B cell (primary cell): ENCODE data around the gene ZNF79. TPM values are rescaled to one million over a fixed set of nuclear protein-coding genes. Genes with fewer than 3 reads are reported as not detected.

ENCODE experiments used
- ATAC-seq: fragments of 200-7000 bp; cut with Tn5 transposase; one replicate; pipeline ENCODE4 v1.10.0; 2021; ENCODE audit warnings: low read depth, mild to moderate bottlenecking, moderate number of reproducible peaks, moderate library complexity
- CTCF ChIA-PET: fragments of 350-600 bp; sonication (Branson Sonifier 250); formaldehyde crosslinking; loops from one replicate; lab custom pipeline; 2021; ENCODE audit warnings: antibody characterized with exemption, inconsistent platforms; lab: Charles Lee
- POLR2A ChIA-PET: fragments of 350-600 bp; sonication (Branson Sonifier 250); formaldehyde crosslinking; loops from one replicate; lab custom pipeline; 2021; ENCODE audit warnings: antibody characterized with exemption; lab: Charles Lee
- DNase-seq: peaks from one replicate; pipeline ENCODE4 v3.0.0; 2013
- H2AFZ ChIP-seq: 2 replicates; pipeline ENCODE4 v1.6.1; 2012; ENCODE audit warnings: mild to moderate bottlenecking, low read depth, low read length; ENCODE audit not compliant: insufficient read depth, poor library complexity, severe bottlenecking
- H3K27ac ChIP-seq, 2 donors: 1 replicate in 1 of 2; 2 replicates in 1 of 2; pipeline ENCODE4 v1.5.1; 2012 to 2013; ENCODE audit warnings: low read length in 2 of 2, mild to moderate bottlenecking in 2 of 2, moderate library complexity in 1 of 2
- H3K27me3 ChIP-seq, 4 experiments: fragments of 200-600 bp in 1 of 4; sonication (generic) in 1 of 4; replicated peaks in 1 of 4; 1 replicate in 2 of 4; 2 replicates in 2 of 4; pipeline versions ENCODE4 v1.6.1 to v1.7.0; 2013 to 2016; ENCODE audit warnings: low read length in 3 of 4, mild to moderate bottlenecking in 2 of 4, mixed read lengths in 1 of 4, moderate library complexity in 1 of 4; ENCODE audit not compliant: insufficient read depth in 4 of 4, control insufficient read depth in 3 of 4; ENCODE audit errors: control extremely low read depth in 1 of 4
- H3K36me3 ChIP-seq, 2 experiments: replicated peaks in 1 of 2; 1 replicate in 1 of 2; 2 replicates in 1 of 2; pipeline versions ENCODE4 v1.6.1 to v1.7.1; 2013; ENCODE audit warnings: low read length in 1 of 2; ENCODE audit not compliant: insufficient read depth in 2 of 2, control insufficient read depth in 1 of 2; ENCODE audit errors: control extremely low read depth in 1 of 2, extremely low read depth in 1 of 2
- H3K4me1 ChIP-seq, 2 donors: fragments of 200-600 bp in 1 of 2; sonication (generic) in 1 of 2; 1 replicate in 1 of 2; 2 replicates in 1 of 2; pipeline versions ENCODE4 v1.5.1 to v1.6.1; 2013 to 2017; ENCODE audit warnings: low read length in 2 of 2; ENCODE audit not compliant: control insufficient read depth in 2 of 2, insufficient read depth in 2 of 2
- H3K4me2 ChIP-seq: replicated peaks from 2 replicates; pipeline ENCODE3; 2012; ENCODE audit warnings: mild to moderate bottlenecking, low read depth, low read length; ENCODE audit not compliant: poor library complexity, severe bottlenecking
- H3K4me3 ChIP-seq, 5 experiments: fragments of 200-600 bp in 1 of 5; sonication (generic) in 1 of 5; 1 replicate in 3 of 5; 2 replicates in 2 of 5; pipeline versions ENCODE4 v1.5.1 to v1.7.0; 2011 to 2016; ENCODE audit warnings: low read length in 4 of 5, mild to moderate bottlenecking in 4 of 5, low read depth in 2 of 5, control low read depth in 1 of 5, moderate library complexity in 1 of 5; ENCODE audit not compliant: insufficient read depth in 1 of 5; ENCODE audit errors: control extremely low read depth in 1 of 5, extremely low read depth in 1 of 5
- H3K79me2 ChIP-seq: fragments of 200-600 bp; sonication (generic); one replicate; pipeline ENCODE4 v1.6.0; 2016; ENCODE audit warnings: low read length; ENCODE audit not compliant: control insufficient read depth, insufficient read depth
- H3K9ac ChIP-seq: fragments of 200-600 bp; sonication (generic); 2 replicates; pipeline ENCODE4 v1.6.1; 2017; ENCODE audit warnings: mild to moderate bottlenecking, low read length, moderate library complexity
- H3K9me3 ChIP-seq, 3 donors: one replicate each; pipeline versions ENCODE4 v1.6.1 to v1.7.1; 2013; ENCODE audit warnings: low read length in 2 of 3; ENCODE audit not compliant: control insufficient read depth in 2 of 3, insufficient read depth in 1 of 3; ENCODE audit errors: control extremely low read depth in 1 of 3
- H4K20me1 ChIP-seq: 2 replicates; pipeline ENCODE4 v1.6.0; 2012; ENCODE audit warnings: mild to moderate bottlenecking, low read length; ENCODE audit not compliant: insufficient read depth, control insufficient read depth, poor library complexity, severe bottlenecking
- H3K27ac Mint-ChIP-seq: one replicate; pipeline ENCODE4 v1.8.0; 2021; ENCODE audit warnings: mixed read lengths
- H3K27me3 Mint-ChIP-seq: one replicate; pipeline ENCODE4 v1.8.0; 2021; ENCODE audit warnings: mixed read lengths
- H3K4me1 Mint-ChIP-seq: one replicate; pipeline ENCODE4 v1.8.0; 2021; ENCODE audit warnings: mixed read lengths
- H3K4me3 Mint-ChIP-seq: one replicate; pipeline ENCODE4 v1.8.0; 2021; ENCODE audit warnings: mixed read lengths
- H3K9me3 Mint-ChIP-seq: one replicate; pipeline ENCODE4 v1.8.0; 2022; ENCODE audit warnings: mixed read lengths; ENCODE audit not compliant: insufficient read depth
- CTCF ChIP-seq: fragments of 200-600 bp; IDR thresholded peaks from one replicate; pipeline ENCODE4 v1.8.0; 2022; ENCODE audit warnings: antibody characterized with exemption, mild to moderate bottlenecking
- EZH2 ChIP-seq: IDR thresholded peaks from 2 replicates; pipeline ENCODE4 v1.6.1; 2012; ENCODE audit warnings: borderline replicate concordance, low read depth, mild to moderate bottlenecking, moderate library complexity, low read length; ENCODE audit not compliant: insufficient read depth, poor library complexity, severe bottlenecking
- WGBS: methylation state at CpG from one replicate; pipeline ENCODE4 v1.1.5; 2013; ENCODE audit warnings: missing lambda C conversion rate; ENCODE audit not compliant: insufficient coverage; 5-methylcytosine and 5-hydroxymethylcytosine counted together
- intact Hi-C: fragments of 100-400 bp; cut with micrococcal nuclease; formaldehyde crosslinking; loops from one replicate; pipeline ENCODE4 v1.10.0; 2022
- polyA plus RNA-seq: library from polyadenylated mRNA; depleted of rRNA; stranded (reverse); fragments of >200 nt; gene quantifications from 2 replicates; pipeline ENCODE4 v1.2.3, GENCODE V29; 2012
- total RNA-seq, 2 donors: library from RNA; stranded (reverse); fragments of 120-200 nt in 1 of 2; gene quantifications; 1 replicate in 1 of 2; 2 replicates in 1 of 2; pipeline versions ENCODE4 v1.2.3 to v1.2.4, GENCODE V29; 2013 to 2022

Gene ZNF79
- total and polyA plus RNA-seq, 2 donors (not counting 1 experiment from before 2014, with no cell fraction given) = 4.8 to 16.1 TPM

GRCh38 chr9:127473501-127473900 is 49.3 kb downstream of the ZNF79 start:
- H3K27ac ChIP-seq = no peak overlapping the region
- H4K20me1 ChIP-seq = no peaks in the 10 kb centered on the region
- no peaks in the 10 kb centered on the region for H3K4me1 ChIP-seq
- H2AFZ ChIP-seq = no peak overlapping the region
- H3K27me3 ChIP-seq = no peaks in the 10 kb centered on the region
- peaks cover 0 to 25% of the 10 kb centered on the region in 2 experiments for H3K36me3 ChIP-seq
- Mint-ChIP-seq H3K4me1 (no peaks in the 10 kb centered on the region), H3K27me3 (no peaks in the 10 kb centered on the region), H3K27ac (no peak overlapping the region), H3K9me3 (no peaks in the 10 kb centered on the region), H3K4me3 (no peak overlapping the region)
- no peak overlapping the region for H3K4me3 ChIP-seq
- POLR2A ChIA-PET = no interaction called here
- 98% methylated on average over 5 of the region's 10 CpGs for WGBS
- H3K4me2 ChIP-seq = no peak overlapping the region
- DNase-seq (peak; percentile 5), ATAC-seq (no peak)
- H3K79me2 ChIP-seq = no peaks in the 10 kb centered on the region
- TF ChIP-seq CTCF = no peak
- TF ChIP-seq EZH2 = no peak
- no peak overlapping the region for H3K9ac ChIP-seq
- CTCF ChIA-PET = no interaction called here
- H3K9me3 ChIP-seq = no peaks in the 10 kb centered on the region
- intact Hi-C loops = no loop called here

DNA sequence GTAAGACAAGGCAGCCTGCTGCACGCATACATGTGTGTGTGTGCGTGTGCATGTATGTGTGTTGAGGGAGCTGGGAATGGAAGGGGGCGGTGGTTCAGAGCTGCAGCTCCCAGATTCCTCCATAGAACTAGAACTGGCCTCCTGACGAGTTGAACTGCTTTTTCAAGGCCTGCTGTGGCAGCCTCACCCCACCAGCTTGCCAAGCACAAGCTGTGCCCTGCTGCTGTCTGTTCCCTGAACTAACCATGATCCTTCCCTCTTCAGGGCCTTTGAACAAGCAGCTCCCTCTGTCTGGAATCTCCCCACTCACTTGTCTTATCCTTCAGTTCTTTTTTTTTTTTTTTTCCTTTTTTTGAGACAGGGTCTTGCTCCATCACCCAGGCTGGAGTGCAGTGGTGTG is 49.8 kb downstream of the ZNF79 start:
- 94% methylated on average over 2 of the region's 4 CpGs for WGBS
- no peaks in the 10 kb centered on the region for H3K4me1 Mint-ChIP-seq

More for the DNA sequence above, 49.8 kb downstream of the ZNF79 start:
- Histone ChIP-seq H3K4me2 (no peak overlapping the region), H4K20me1 (no peaks in the 10 kb centered on the region), H3K79me2 (no peaks in the 10 kb centered on the region), H3K27me3 (no peaks in the 10 kb centered on the region), H3K9me3 (no peaks in the 10 kb centered on the region), H3K4me3 (no peak overlapping the region), H3K9ac (no peak overlapping the region), H3K27ac (no peak overlapping the region), H2AFZ (no peak overlapping the region), H3K36me3 (peaks cover 0 to 27% of the 10 kb centered on the region in 2 experiments), H3K4me1 (no peaks in the 10 kb centered on the region)
- DNase-seq (no peak), ATAC-seq (no peak)
- no peak overlapping the region for H3K4me3 Mint-ChIP-seq
- CTCF ChIA-PET = no interaction called here
- POLR2A ChIA-PET = no interaction called here
- H3K9me3 Mint-ChIP-seq = no peaks in the 10 kb centered on the region
- H3K27me3 Mint-ChIP-seq = no peaks in the 10 kb centered on the region
- H3K27ac Mint-ChIP-seq = no peak overlapping the region
- TF ChIP-seq CTCF (no peak), EZH2 (no peak)
- intact Hi-C loops = no loop called here
